ENCODE measurements around the gene LHX8.

DNA sequence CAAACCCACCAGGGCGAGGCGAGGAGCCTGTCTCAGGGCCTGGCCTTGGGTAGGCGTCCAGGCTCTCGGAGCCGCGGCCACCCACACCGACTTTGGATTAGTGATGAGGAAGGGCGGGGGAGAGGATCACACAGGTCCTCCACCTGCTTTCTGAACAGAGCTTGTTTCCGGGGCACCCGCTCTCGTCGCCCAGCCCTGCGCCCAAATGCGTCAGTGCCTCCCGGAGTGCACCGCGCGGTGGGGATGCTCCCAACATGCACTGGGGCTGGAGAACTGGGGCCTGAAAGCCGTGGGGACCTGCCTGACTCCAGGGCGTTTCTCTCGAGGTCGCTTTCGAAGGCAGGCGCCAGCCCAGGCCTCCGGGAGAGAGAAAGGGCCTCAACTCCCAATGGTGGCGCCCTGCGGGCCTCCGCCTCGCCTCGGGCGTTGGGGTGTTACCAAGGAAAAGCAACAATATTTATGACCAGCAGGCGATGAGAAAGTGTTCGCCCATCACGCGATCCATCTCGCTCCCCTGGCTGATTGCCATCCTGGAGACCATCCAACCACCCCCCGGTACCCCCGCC lies 8.9 kb upstream of the LHX8 start:
- TF ChIP-seq CEBPB (IDR thresholded peaks at IDR 0.05) (no peak), RAD21 (conservative IDR thresholded peaks at IDR 0.05 in 1 of 2, IDR thresholded peaks at IDR 0.05 in 1 of 2) (no peak), POLR2A (IDR thresholded peaks at IDR 0.05; ENCODE audit: low read length) (no peak), MYC (IDR thresholded peaks at IDR 0.05; ENCODE audit: borderline replicate concordance, low read length) (no peak), RARB (CRISPR knock-in tag; IDR thresholded peaks at IDR 0.05) (no peak)
- TF ChIP-seq, protein P1, sequence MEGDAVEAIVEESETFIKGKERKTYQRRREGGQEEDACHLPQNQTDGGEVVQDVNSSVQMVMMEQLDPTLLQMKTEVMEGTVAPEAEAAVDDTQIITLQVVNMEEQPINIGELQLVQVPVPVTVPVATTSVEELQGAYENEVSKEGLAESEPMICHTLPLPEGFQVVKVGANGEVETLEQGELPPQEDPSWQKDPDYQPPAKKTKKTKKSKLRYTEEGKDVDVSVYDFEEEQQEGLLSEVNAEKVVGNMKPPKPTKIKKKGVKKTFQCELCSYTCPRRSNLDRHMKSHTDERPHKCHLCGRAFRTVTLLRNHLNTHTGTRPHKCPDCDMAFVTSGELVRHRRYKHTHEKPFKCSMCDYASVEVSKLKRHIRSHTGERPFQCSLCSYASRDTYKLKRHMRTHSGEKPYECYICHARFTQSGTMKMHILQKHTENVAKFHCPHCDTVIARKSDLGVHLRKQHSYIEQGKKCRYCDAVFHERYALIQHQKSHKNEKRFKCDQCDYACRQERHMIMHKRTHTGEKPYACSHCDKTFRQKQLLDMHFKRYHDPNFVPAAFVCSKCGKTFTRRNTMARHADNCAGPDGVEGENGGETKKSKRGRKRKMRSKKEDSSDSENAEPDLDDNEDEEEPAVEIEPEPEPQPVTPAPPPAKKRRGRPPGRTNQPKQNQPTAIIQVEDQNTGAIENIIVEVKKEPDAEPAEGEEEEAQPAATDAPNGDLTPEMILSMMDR (IDR thresholded peaks at IDR 0.05) = no peak
- TF ChIP-seq, protein P2, sequence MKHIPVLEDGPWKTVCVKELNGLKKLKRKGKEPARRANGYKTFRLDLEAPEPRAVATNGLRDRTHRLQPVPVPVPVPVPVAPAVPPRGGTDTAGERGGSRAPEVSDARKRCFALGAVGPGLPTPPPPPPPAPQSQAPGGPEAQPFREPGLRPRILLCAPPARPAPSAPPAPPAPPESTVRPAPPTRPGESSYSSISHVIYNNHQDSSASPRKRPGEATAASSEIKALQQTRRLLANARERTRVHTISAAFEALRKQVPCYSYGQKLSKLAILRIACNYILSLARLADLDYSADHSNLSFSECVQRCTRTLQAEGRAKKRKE (CRISPR knock-in tag; IDR thresholded peaks at IDR 0.05; ENCODE audit: low read depth) = no peak
- TF ChIP-seq, protein P3, sequence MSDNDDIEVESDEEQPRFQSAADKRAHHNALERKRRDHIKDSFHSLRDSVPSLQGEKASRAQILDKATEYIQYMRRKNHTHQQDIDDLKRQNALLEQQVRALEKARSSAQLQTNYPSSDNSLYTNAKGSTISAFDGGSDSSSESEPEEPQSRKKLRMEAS (IDR thresholded peaks at IDR 0.05) = no peak
- TF ChIP-seq, protein P4, sequence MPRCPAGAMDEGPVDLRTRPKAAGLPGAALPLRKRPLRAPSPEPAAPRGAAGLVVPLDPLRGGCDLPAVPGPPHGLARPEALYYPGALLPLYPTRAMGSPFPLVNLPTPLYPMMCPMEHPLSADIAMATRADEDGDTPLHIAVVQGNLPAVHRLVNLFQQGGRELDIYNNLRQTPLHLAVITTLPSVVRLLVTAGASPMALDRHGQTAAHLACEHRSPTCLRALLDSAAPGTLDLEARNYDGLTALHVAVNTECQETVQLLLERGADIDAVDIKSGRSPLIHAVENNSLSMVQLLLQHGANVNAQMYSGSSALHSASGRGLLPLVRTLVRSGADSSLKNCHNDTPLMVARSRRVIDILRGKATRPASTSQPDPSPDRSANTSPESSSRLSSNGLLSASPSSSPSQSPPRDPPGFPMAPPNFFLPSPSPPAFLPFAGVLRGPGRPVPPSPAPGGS (IDR thresholded peaks at IDR 0.05) = no peak

Data from A549 (cell line).